ENCODE measurements around the gene ZFP57.

GRCh38 chr6:29632789-29633533 lies 48.0 kb downstream of the ZFP57 start, which contains the start of gene GABBR1:
- TF ChIP-seq POLR2A (IDR thresholded peaks at IDR 0.05), result peak; percentile 65 to 80
- TF ChIP-seq POLR2AphosphoS5 (IDR thresholded peaks at IDR 0.05), result peak; percentile 58

Measured in gastroesophageal sphincter (tissue), 2 donors.